ENCODE results near the gene ADCY2.

Gene ADCY2

DNA sequence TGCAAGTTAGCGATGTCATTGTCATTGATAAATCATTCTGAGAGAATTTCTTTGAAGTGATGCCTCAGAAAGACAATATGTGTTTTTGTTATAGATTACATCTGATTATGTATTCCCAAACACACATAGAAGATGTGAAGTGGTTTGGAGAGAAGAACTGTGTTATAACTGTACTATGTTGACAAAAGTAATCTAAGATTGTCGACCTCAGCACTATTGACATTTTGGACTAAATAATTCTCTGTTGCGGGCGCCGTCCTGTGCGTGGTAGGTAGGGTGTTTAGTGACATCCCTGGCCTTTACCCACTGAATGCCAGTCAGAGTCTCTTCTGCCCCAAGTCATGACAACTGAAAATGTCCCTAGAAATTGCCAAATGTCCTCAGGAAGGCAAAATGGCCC lies 377.2 kb downstream of the ADCY2 start:
- TF ChIP-seq ZFP3 (CRISPR knock-in tag; IDR thresholded peaks at IDR 0.05) = no peak
- TF ChIP-seq TOX (CRISPR knock-in tag; IDR thresholded peaks at IDR 0.05; ENCODE audit: borderline replicate concordance) = no peak
- TF ChIP-seq, protein P1, sequence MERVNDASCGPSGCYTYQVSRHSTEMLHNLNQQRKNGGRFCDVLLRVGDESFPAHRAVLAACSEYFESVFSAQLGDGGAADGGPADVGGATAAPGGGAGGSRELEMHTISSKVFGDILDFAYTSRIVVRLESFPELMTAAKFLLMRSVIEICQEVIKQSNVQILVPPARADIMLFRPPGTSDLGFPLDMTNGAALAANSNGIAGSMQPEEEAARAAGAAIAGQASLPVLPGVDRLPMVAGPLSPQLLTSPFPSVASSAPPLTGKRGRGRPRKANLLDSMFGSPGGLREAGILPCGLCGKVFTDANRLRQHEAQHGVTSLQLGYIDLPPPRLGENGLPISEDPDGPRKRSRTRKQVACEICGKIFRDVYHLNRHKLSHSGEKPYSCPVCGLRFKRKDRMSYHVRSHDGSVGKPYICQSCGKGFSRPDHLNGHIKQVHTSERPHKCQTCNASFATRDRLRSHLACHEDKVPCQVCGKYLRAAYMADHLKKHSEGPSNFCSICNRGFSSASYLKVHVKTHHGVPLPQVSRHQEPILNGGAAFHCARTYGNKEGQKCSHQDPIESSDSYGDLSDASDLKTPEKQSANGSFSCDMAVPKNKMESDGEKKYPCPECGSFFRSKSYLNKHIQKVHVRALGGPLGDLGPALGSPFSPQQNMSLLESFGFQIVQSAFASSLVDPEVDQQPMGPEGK (CRISPR knock-in tag; IDR thresholded peaks at IDR 0.05; ENCODE audit: borderline replicate concordance) = no peak
- no peak for TF ChIP-seq TCF4 (CRISPR knock-in tag; IDR thresholded peaks at IDR 0.05; ENCODE audit: borderline replicate concordance)
- TF ChIP-seq OSR1 (CRISPR knock-in tag; IDR thresholded peaks at IDR 0.05) = no peak
- TF ChIP-seq, protein P2, sequence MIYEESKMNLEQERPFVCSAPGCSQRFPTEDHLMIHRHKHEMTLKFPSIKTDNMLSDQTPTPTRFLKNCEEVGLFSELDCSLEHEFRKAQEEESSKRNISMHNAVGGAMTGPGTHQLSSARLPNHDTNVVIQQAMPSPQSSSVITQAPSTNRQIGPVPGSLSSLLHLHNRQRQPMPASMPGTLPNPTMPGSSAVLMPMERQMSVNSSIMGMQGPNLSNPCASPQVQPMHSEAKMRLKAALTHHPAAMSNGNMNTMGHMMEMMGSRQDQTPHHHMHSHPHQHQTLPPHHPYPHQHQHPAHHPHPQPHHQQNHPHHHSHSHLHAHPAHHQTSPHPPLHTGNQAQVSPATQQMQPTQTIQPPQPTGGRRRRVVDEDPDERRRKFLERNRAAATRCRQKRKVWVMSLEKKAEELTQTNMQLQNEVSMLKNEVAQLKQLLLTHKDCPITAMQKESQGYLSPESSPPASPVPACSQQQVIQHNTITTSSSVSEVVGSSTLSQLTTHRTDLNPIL (CRISPR knock-in tag; IDR thresholded peaks at IDR 0.05; ENCODE audit: low read depth) = no peak
- TF ChIP-seq PPARA (CRISPR knock-in tag; IDR thresholded peaks at IDR 0.05; ENCODE audit: borderline replicate concordance) = no peak
- no peak for TF ChIP-seq BACH2 (CRISPR knock-in tag; IDR thresholded peaks at IDR 0.05; ENCODE audit: borderline replicate concordance)
- TF ChIP-seq, protein P3, sequence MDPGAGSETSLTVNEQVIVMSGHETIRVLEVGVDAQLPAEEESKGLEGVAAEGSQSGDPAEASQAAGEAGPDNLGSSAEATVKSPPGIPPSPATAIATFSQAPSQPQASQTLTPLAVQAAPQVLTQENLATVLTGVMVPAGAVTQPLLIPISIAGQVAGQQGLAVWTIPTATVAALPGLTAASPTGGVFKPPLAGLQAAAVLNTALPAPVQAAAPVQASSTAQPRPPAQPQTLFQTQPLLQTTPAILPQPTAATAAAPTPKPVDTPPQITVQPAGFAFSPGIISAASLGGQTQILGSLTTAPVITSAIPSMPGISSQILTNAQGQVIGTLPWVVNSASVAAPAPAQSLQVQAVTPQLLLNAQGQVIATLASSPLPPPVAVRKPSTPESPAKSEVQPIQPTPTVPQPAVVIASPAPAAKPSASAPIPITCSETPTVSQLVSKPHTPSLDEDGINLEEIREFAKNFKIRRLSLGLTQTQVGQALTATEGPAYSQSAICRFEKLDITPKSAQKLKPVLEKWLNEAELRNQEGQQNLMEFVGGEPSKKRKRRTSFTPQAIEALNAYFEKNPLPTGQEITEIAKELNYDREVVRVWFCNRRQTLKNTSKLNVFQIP (CRISPR knock-in tag; IDR thresholded peaks at IDR 0.05; ENCODE audit: borderline replicate concordance, low read depth) = no peak
- TF ChIP-seq ZC3H10 (CRISPR knock-in tag; IDR thresholded peaks at IDR 0.05) = no peak

DNA sequence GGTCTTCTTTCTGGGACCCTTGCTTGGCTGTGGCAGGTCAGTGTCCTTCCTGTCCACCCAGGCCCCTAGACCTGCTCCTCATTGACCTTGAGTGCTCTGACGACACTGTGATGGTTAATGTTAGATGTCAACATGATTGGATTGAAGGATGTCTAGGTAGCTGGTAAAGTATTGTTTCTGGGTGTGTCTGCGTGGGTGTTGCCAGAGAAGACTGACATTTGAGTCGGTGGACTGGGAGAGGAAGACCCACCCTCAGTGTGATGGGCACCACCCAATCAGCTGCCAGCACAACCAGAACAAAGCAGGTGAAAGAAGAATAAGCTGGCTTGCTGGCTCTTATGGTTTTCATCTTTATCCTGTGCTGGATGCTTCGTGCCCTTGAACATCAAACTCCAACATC lies 380.5 kb downstream of the ADCY2 start:
- no peak for ATAC-seq
- TF ChIP-seq ZNF70 (CRISPR knock-in tag; IDR thresholded peaks at IDR 0.05) (no peak), GLIS3 (CRISPR knock-in tag; IDR thresholded peaks at IDR 0.05) (no peak), ARNTL (CRISPR knock-in tag; IDR thresholded peaks at IDR 0.05; ENCODE audit: borderline replicate concordance, low read depth) (no peak), PPARA (CRISPR knock-in tag; IDR thresholded peaks at IDR 0.05; ENCODE audit: borderline replicate concordance) (no peak), OSR1 (CRISPR knock-in tag; IDR thresholded peaks at IDR 0.05) (no peak), CSDC2 (CRISPR knock-in tag; IDR thresholded peaks at IDR 0.05) (no peak), SNAI2 (CRISPR knock-in tag; IDR thresholded peaks at IDR 0.05) (no peak), TCF4 (CRISPR knock-in tag; IDR thresholded peaks at IDR 0.05; ENCODE audit: borderline replicate concordance) (no peak), ZC3H10 (CRISPR knock-in tag; IDR thresholded peaks at IDR 0.05) (no peak), ZNF565 (CRISPR knock-in tag; conservative IDR thresholded peaks at IDR 0.05; ENCODE audit: low read depth) (no peak), RARB (CRISPR knock-in tag; IDR thresholded peaks at IDR 0.05) (no peak), ZFP3 (CRISPR knock-in tag; IDR thresholded peaks at IDR 0.05) (no peak)
- TF ChIP-seq, protein P4, sequence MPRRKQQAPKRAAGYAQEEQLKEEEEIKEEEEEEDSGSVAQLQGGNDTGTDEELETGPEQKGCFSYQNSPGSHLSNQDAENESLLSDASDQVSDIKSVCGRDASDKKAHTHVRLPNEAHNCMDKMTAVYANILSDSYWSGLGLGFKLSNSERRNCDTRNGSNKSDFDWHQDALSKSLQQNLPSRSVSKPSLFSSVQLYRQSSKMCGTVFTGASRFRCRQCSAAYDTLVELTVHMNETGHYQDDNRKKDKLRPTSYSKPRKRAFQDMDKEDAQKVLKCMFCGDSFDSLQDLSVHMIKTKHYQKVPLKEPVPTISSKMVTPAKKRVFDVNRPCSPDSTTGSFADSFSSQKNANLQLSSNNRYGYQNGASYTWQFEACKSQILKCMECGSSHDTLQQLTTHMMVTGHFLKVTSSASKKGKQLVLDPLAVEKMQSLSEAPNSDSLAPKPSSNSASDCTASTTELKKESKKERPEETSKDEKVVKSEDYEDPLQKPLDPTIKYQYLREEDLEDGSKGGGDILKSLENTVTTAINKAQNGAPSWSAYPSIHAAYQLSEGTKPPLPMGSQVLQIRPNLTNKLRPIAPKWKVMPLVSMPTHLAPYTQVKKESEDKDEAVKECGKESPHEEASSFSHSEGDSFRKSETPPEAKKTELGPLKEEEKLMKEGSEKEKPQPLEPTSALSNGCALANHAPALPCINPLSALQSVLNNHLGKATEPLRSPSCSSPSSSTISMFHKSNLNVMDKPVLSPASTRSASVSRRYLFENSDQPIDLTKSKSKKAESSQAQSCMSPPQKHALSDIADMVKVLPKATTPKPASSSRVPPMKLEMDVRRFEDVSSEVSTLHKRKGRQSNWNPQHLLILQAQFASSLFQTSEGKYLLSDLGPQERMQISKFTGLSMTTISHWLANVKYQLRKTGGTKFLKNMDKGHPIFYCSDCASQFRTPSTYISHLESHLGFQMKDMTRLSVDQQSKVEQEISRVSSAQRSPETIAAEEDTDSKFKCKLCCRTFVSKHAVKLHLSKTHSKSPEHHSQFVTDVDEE (CRISPR knock-in tag; IDR thresholded peaks at IDR 0.05) = no peak
- TF ChIP-seq, protein P5, sequence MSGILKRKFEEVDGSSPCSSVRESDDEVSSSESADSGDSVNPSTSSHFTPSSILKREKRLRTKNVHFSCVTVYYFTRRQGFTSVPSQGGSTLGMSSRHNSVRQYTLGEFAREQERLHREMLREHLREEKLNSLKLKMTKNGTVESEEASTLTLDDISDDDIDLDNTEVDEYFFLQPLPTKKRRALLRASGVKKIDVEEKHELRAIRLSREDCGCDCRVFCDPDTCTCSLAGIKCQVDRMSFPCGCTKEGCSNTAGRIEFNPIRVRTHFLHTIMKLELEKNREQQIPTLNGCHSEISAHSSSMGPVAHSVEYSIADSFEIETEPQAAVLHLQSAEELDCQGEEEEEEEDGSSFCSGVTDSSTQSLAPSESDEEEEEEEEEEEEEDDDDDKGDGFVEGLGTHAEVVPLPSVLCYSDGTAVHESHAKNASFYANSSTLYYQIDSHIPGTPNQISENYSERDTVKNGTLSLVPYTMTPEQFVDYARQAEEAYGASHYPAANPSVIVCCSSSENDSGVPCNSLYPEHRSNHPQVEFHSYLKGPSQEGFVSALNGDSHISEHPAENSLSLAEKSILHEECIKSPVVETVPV (CRISPR knock-in tag; IDR thresholded peaks at IDR 0.05) = no peak
- TF ChIP-seq, protein P2 (CRISPR knock-in tag; IDR thresholded peaks at IDR 0.05; ENCODE audit: low read depth) = no peak
- TF ChIP-seq, protein P3 (CRISPR knock-in tag; IDR thresholded peaks at IDR 0.05; ENCODE audit: borderline replicate concordance, low read depth) = no peak

More for the DNA sequence above, 377.2 kb downstream of the ADCY2 start:
- no peak for ATAC-seq

Data from SK-N-SH treated with all-trans-retinoic acid at 6 μM for 48 hours (cell line).